Breast epithelium (tissue), 3 donors: ENCODE results near the gene PCDH15.

Source experiments
- POLR2A ChIP-seq: fragments of 450-650 bp; IDR thresholded peaks from one replicate; pipeline ENCODE4 v1.6.1; 2016; ENCODE audit warnings: antibody characterized with exemption, mild to moderate bottlenecking, moderate library complexity
- POLR2AphosphoS5 ChIP-seq, 3 donors: sonication (generic); formaldehyde crosslinking; IDR thresholded peaks; one replicate each; pipeline ENCODE4 v1.6.1; 2017; ENCODE audit warnings: antibody characterized with exemption in 3 of 3
- TF ChIP-seq, protein P1 (sequence below), 3 donors: fragments of 450-650 bp; IDR thresholded peaks; one replicate each; pipeline ENCODE4 v1.5.1; 2016 to 2017; ENCODE audit warnings: antibody characterized with exemption in 3 of 3, mild to moderate bottlenecking in 3 of 3, moderate library complexity in 3 of 3

DNA sequence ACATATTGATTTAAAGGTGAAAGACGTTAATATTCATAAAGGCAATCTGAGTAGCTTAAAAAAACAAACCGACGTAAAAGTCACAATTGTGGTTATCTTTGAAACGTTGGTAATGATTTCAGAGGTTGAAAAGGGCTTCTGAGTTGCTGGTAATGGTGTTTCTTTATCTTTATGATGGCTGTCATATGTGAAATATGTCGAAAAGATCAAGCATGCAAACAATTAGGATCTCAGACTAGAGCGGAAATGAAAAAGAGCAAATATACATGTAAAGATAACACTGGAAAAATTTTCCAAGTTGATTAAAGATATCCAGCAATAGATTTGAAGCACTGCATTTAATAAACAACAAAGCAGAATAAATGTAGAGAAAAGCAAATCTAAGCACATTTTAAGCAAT, 1030.1 kb downstream of the PCDH15 start:
- TF ChIP-seq POLR2A (no peak), POLR2AphosphoS5 (IDR thresholded peaks at IDR 0.05) (no peak)
- TF ChIP-seq, protein P1, sequence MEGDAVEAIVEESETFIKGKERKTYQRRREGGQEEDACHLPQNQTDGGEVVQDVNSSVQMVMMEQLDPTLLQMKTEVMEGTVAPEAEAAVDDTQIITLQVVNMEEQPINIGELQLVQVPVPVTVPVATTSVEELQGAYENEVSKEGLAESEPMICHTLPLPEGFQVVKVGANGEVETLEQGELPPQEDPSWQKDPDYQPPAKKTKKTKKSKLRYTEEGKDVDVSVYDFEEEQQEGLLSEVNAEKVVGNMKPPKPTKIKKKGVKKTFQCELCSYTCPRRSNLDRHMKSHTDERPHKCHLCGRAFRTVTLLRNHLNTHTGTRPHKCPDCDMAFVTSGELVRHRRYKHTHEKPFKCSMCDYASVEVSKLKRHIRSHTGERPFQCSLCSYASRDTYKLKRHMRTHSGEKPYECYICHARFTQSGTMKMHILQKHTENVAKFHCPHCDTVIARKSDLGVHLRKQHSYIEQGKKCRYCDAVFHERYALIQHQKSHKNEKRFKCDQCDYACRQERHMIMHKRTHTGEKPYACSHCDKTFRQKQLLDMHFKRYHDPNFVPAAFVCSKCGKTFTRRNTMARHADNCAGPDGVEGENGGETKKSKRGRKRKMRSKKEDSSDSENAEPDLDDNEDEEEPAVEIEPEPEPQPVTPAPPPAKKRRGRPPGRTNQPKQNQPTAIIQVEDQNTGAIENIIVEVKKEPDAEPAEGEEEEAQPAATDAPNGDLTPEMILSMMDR (IDR thresholded peaks at IDR 0.05): no peak
